DND-41 (cell line): ENCODE data around the gene CCL23.

Experiments
- CTCF ChIP-seq: IDR thresholded peaks from 2 replicates; pipeline ENCODE4 v1.5.1; 2012; ENCODE audit warnings: borderline replicate concordance, low read length, moderate library complexity, mild to moderate bottlenecking; ENCODE audit not compliant: poor library complexity, severe bottlenecking; ENCODE audit errors: extremely low read depth
- EZH2 ChIP-seq: IDR thresholded peaks from 3 replicates; pipeline ENCODE4 v1.6.1; 2012; ENCODE audit warnings: borderline replicate concordance, low read depth, mild to moderate bottlenecking, moderate library complexity, low read length, inconsistent platforms; ENCODE audit not compliant: severe bottlenecking

- TF ChIP-seq CTCF, result no peak
- no peak for TF ChIP-seq EZH2
Observed at GRCh38 chr17:36011201-36011600, 6.6 kb downstream of the CCL23 start.
